Aorta (tissue), 5 donors: ENCODE measurements around the gene GLT8D2. TPM values are rescaled to one million over a fixed set of nuclear protein-coding genes. Genes with fewer than 3 reads are reported as not detected.
A peak's percentile ranks its signal among the peaks of the same experiment; 100 is the strongest.

ENCODE experiments used
- ATAC-seq: fragments of 200-7000 bp; cut with Tn5 transposase; one replicate; pipeline ENCODE4 v1.9.1; 2022; ENCODE audit warnings: moderate library complexity; ENCODE audit not compliant: low FRiP score
- DNase-seq, 2 donors: peaks; one replicate each; pipeline ENCODE4 v3.0.0-alpha.2; 2020
- H3K27ac ChIP-seq, 2 donors: one replicate each; pipeline ENCODE4 v1.5.1; 2013; ENCODE audit warnings: low read length in 2 of 2, mild to moderate bottlenecking in 2 of 2, moderate library complexity in 2 of 2, control low read depth in 1 of 2, inconsistent platforms in 1 of 2, low read depth in 1 of 2
- H3K27me3 ChIP-seq, 2 donors: one replicate each; pipeline ENCODE4 v1.6.1; 2013; ENCODE audit warnings: control low read depth in 1 of 2, low read length in 1 of 2, mild to moderate bottlenecking in 1 of 2, moderate library complexity in 1 of 2; ENCODE audit not compliant: insufficient read depth in 2 of 2, control insufficient read depth in 1 of 2
- H3K36me3 ChIP-seq, 2 donors: one replicate each; pipeline ENCODE4 v1.6.1; 2013; ENCODE audit warnings: control low read depth in 1 of 2, low read length in 1 of 2, mild to moderate bottlenecking in 1 of 2; ENCODE audit not compliant: insufficient read depth in 2 of 2, control insufficient read depth in 1 of 2
- H3K4me1 ChIP-seq, 2 donors: one replicate each; pipeline ENCODE4 v1.6.1; 2013; ENCODE audit warnings: low read length in 2 of 2, control low read depth in 1 of 2, mild to moderate bottlenecking in 1 of 2, moderate library complexity in 1 of 2; ENCODE audit not compliant: insufficient read depth in 2 of 2, control insufficient read depth in 1 of 2
- H3K4me3 ChIP-seq, 2 donors: one replicate each; pipeline ENCODE4 v1.5.1; 2013; ENCODE audit warnings: low read length in 2 of 2, control low read depth in 1 of 2, mild to moderate bottlenecking in 1 of 2
- H3K9me3 ChIP-seq: one replicate; pipeline ENCODE4 v1.6.1; 2013; ENCODE audit warnings: mild to moderate bottlenecking, low read length; ENCODE audit not compliant: control insufficient read depth
- WGBS, 2 donors: extraction: QIAGEN DNeasy Blood & Tissue Kit; methylation state at CpG; one replicate each; pipeline ENCODE4 v1.1.7; 2013; 5-methylcytosine and 5-hydroxymethylcytosine counted together
- intact Hi-C, 2 donors: fragments of 100-400 bp; cut with DNase I; formaldehyde crosslinking; loops; one replicate each; pipeline versions ENCODE4 v1.14.2 to v1.15.0; 2022
- long read RNA-seq, 2 donors: library from polyadenylated mRNA; unstranded; transcript quantifications; one replicate each; pipeline ENCODE4 v2.0.0, GENCODE V29; 2020 to 2021
- polyA plus RNA-seq, 2 donors: library from polyadenylated mRNA; stranded (reverse); fragments of 200-250 nt; gene quantifications; one replicate each; pipeline ENCODE4 v1.2.3, GENCODE V29; 2013
- total RNA-seq, 2 donors: library from RNA; stranded (reverse); fragmentation: NEBNext Ultra II Directional; extraction: Animal tissue kit (Norgen Biotek cat#: 25700); gene quantifications; one replicate each; pipeline ENCODE4 v1.2.1, GENCODE V29; 2021
- donor health status: healthy with polysubstance abuse.
- donor health status: Bipolar disorder and iron deficiency.
- donor health status: DM: no; HTN: no; CAD: no.
- donor health status: DM: no; HTN: no; CAD: no.
- donor health status: DM: yes; HTN: yes; CAD: no.

Gene GLT8D2
- total RNA-seq (10 to 100 TPM; 28.2 to 64.4 TPM), polyA plus RNA-seq (100 to 1,000 TPM in 1 of 2 donors, 10 to 100 TPM in 1; 30.7 to 114 TPM)
- long read RNA-seq, donor 1, transcript GLT8D2-201 (11 exons, 1,880 nt): major isoform, 112 of 177 reads
- long read RNA-seq, donor 1, partial matches to known transcripts: 51 of 177 reads
- long read RNA-seq, donor 1, other reads (novel, unspliced or antisense): 10 of 177 reads
- long read RNA-seq, donor 2, transcript GLT8D2-201 (11 exons, 1,880 nt): major isoform, 32 of 56 reads
- long read RNA-seq, donor 2, partial matches to known transcripts: 16 of 56 reads
- long read RNA-seq, donor 2, other reads (novel, unspliced or antisense): 8 of 56 reads

- Histone ChIP-seq H3K36me3 (no peaks in the 10 kb centered on the region), H3K4me1 (peaks cover 0 to 6% of the 10 kb centered on the region in 2 donors), H3K27me3 (no peaks in the 10 kb centered on the region), H3K4me3 (peak within 1 kb of the TSS; percentile 44 to 74), H3K27ac (peak within 1 kb of the TSS; percentile 58 to 60), H3K9me3 (no peaks in the 10 kb centered on the region)
- WGBS, 2 donors: 0 to 1% methylated on average over 24 of the region's 24 CpGs
- DNase-seq (peak; percentile 75 to 86), ATAC-seq (peak; percentile 85)
- intact Hi-C loops: loop anchor here in 1 of 2 donors (10.0 kb wide), 1 partner anchor 85 kb away; the partner anchor contains the start of gene TDG
These were observed at the start of gene GLT8D2 for GRCh38 chr12:104049903-104050356. Gene GLT8D2, minus strand, starts transcription at chr12:104050187. Its CDS starts 30,539 bp downstream, at chr12:104019648.

GRCh38 chr12:104097954-104098353 lies 48.0 kb upstream of the GLT8D2 start:
- H3K27ac ChIP-seq: no peak overlapping the region
- H3K27me3 ChIP-seq: no peaks in the 10 kb centered on the region
- ATAC-seq (no peak), DNase-seq (no peak)
- peaks cover 0 to 2% of the 10 kb centered on the region in 2 donors for H3K36me3 ChIP-seq
- WGBS, 2 donors: 90 to 92% methylated on average over 2 of the region's 2 CpGs
- intact Hi-C loops: no loop called here
- H3K4me3 ChIP-seq: no peak overlapping the region
- no peaks in the 10 kb centered on the region for H3K4me1 ChIP-seq
- no peaks in the 10 kb centered on the region for H3K9me3 ChIP-seq

DNA sequence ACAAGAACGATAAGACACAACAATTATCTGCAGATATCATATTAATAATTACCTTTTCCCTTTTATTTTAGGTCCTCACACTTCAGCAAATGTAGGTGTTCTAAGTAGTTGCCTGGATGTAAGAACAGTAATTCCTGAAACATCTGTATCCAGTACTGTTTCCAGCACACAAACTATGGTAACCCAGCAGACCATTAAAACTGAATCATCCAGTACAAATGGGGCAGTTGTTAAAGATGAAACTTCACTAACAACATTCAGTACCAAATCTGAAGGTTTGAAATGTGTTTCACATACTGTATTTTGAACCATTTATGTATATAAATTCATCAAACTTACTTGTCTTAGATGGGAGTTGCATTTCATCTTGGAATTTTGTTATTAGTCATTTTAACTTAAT lies 45.3 kb upstream of the GLT8D2 start:
- no peaks in the 10 kb centered on the region for H3K4me1 ChIP-seq
- H3K4me3 ChIP-seq: no peak overlapping the region
- H3K36me3 ChIP-seq: peaks cover 0 to 2% of the 10 kb centered on the region in 2 donors
- 83 to 88% methylated on average over 1 of the region's 1 CpG for WGBS, 2 donors
- no peaks in the 10 kb centered on the region for H3K9me3 ChIP-seq
- intact Hi-C loops: no loop called here
- DNase-seq (no peak), ATAC-seq (no peak)
- H3K27ac ChIP-seq: no peak overlapping the region
- H3K27me3 ChIP-seq: no peaks in the 10 kb centered on the region

DNA sequence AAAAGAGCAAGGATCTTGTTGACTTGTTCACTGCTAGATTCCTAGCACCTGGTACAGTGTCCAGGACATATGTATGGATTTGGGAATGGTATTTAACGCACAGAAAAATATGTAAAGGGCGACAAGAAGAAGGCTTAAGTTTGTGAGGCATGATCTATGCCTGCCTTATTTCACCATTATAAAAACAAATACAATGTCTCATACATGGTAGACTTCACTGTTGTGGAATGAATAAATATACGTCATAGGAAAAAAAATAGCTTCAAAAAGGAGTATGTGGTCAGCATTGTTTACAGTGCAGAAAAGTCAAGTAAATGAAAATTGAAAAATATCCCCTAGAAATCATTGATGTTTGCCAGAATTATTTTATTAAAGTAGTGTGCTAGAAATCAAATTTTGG lies 44.3 kb upstream of the GLT8D2 start:
- ATAC-seq: no peak
- H3K4me1 ChIP-seq: no peaks in the 10 kb centered on the region
- no peaks in the 10 kb centered on the region for H3K9me3 ChIP-seq
- no peaks in the 10 kb centered on the region for H3K27me3 ChIP-seq
- DNase-seq: no peak
- WGBS, 2 donors: 78 to 85% methylated on average over 3 of the region's 3 CpGs
- no peak overlapping the region for H3K27ac ChIP-seq
- H3K4me3 ChIP-seq: no peak overlapping the region
- peaks cover 0 to 2% of the 10 kb centered on the region in 2 donors for H3K36me3 ChIP-seq
- intact Hi-C loops: no loop called here

DNA sequence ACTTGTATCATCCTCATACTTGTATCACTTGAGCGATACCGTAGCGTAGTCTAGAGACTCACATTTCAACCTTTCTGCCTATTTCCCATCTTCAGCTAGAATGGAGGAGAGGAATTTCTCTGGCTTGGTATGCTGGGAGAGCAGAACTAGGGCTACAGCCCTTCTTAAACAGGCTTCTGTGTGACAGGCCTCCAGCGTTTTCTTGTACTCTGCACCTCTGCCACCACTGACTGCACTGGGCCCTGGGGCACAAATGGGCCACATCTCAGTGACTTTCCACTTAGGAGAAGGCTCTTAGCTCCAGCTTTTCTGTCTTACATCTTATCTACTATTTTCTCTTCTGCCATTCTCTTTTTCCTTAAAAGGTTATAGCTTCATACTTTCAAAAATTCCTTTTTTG lies 41.1 kb upstream of the GLT8D2 start:
- intact Hi-C loops: no loop called here
- H3K4me3 ChIP-seq: no peak overlapping the region
- H3K9me3 ChIP-seq: no peaks in the 10 kb centered on the region
- WGBS, 2 donors: 81 to 84% methylated on average over 4 of the region's 4 CpGs
- DNase-seq (no peak), ATAC-seq (no peak)
- no peaks in the 10 kb centered on the region for H3K27me3 ChIP-seq
- no peaks in the 10 kb centered on the region for H3K4me1 ChIP-seq
- H3K36me3 ChIP-seq: peaks cover 4 to 6% of the 10 kb centered on the region in 2 donors
- no peak overlapping the region for H3K27ac ChIP-seq

GRCh38 chr12:104090685-104091084 lies 40.7 kb upstream of the GLT8D2 start:
- no peaks in the 10 kb centered on the region for H3K4me1 ChIP-seq
- WGBS, 2 donors: 94 to 96% methylated on average over 1 of the region's 1 CpG
- no peak overlapping the region for H3K4me3 ChIP-seq
- H3K27ac ChIP-seq: no peak overlapping the region
- H3K36me3 ChIP-seq: peaks cover 4 to 6% of the 10 kb centered on the region in 2 donors
- no peak for DNase-seq
- ATAC-seq: no peak
- no peaks in the 10 kb centered on the region for H3K27me3 ChIP-seq
- intact Hi-C loops: no loop called here
- no peaks in the 10 kb centered on the region for H3K9me3 ChIP-seq

DNA sequence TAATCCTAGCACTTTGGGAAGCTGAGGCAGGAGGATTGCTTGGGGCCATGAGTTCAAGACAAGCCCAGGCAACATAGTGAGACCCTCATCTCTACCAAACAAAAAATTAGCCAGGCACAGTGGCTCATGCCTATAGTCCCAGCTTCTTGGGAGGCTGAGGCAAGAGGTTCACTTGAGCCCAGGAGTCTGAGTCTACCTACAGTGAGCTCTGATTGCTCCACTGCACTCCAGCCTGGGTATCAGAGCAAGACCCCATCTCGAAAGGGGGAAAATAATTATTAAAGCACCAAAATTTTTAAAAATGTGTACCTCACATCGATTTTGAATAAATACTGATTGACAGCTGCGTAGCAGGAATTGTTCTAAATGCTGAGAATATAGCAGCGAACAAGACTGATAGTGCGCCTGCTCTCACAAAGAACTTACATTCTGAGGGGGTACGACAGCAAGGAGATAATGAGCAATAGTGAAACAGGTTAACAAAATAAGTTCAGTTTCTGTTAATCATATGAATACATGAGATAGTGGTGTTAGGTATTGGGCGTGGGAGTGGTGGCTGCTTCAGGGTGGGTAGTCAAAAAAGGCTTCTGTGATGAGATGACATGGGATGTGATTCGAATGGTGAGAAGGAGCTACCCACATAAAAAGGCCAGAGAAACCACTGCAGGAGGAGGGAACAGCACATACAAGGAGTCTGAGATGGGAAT lies 33.9 kb upstream of the GLT8D2 start:
- Histone ChIP-seq H3K9me3 (no peaks in the 10 kb centered on the region), H3K4me3 (no peak overlapping the region), H3K36me3 (peaks cover 4 to 7% of the 10 kb centered on the region in 2 donors), H3K4me1 (no peaks in the 10 kb centered on the region), H3K27me3 (no peaks in the 10 kb centered on the region), H3K27ac (no peak overlapping the region)
- intact Hi-C loops: no loop called here
- 94 to 95% methylated on average over 8 of the region's 8 CpGs for WGBS, 2 donors
- DNase-seq: no peak
- no peak for ATAC-seq

GRCh38 chr12:104080764-104081163 lies 30.8 kb upstream of the GLT8D2 start:
- H3K4me3 ChIP-seq: no peak overlapping the region
- H3K36me3 ChIP-seq: peaks cover 3 to 4% of the 10 kb centered on the region in 2 donors
- H3K27me3 ChIP-seq: no peaks in the 10 kb centered on the region
- H3K27ac ChIP-seq: no peak overlapping the region
- DNase-seq: no peak
- WGBS, 2 donors: 75 to 78% methylated on average over 1 of the region's 1 CpG
- intact Hi-C loops: no loop called here
- ATAC-seq: no peak
- H3K9me3 ChIP-seq: no peaks in the 10 kb centered on the region
- no peaks in the 10 kb centered on the region for H3K4me1 ChIP-seq
